ENCODE measurements around the gene CD81. TPM values are rescaled to one million over a fixed set of nuclear protein-coding genes. Genes with fewer than 3 reads are reported as not detected.

The CD81 gene
- total RNA-seq, 1 experiment from 2014 or later: 194 TPM

- H3K27ac ChIP-seq (ENCODE audit: low read depth, low read length, poor library complexity, severe bottlenecking): no peak overlapping the region
- no peaks in the 10 kb centered on the region for H3K36me3 ChIP-seq (ENCODE audit: insufficient read depth, low read length, poor library complexity, severe bottlenecking)
- no peaks in the 10 kb centered on the region for H3K9me3 ChIP-seq (ENCODE audit: low read depth, low read length, poor library complexity, severe bottlenecking)
- ChIA-PET POLR2A (ENCODE audit: low non-redundant PET) (no interaction called here), CTCF (no interaction called here)
- TF ChIP-seq CTCF (conservative IDR thresholded peaks at IDR 0.05; ENCODE audit: low read depth, low read length): no peak
- TF ChIP-seq EZH2 (IDR thresholded peaks at IDR 0.05; ENCODE audit: borderline replicate concordance, low read depth, low read length, poor library complexity, severe bottlenecking): no peak
- intact Hi-C loops (cut with micrococcal nuclease; ENCODE audit: unreplicated experiment): no loop called here
- no peak overlapping the region for H3K4me3 ChIP-seq (ENCODE audit: low read depth, low read length, poor library complexity, severe bottlenecking)
- no peaks in the 10 kb centered on the region for H3K27me3 ChIP-seq (replicated peaks; ENCODE audit: insufficient read depth, low read depth, low read length, poor library complexity)
- TSS peak; percentile 14 for BruUV-seq (replicated peaks)
- DNase-seq (ENCODE audit: low spot score): no peak
- peaks cover 8% of the 10 kb centered on the region for H3K4me1 ChIP-seq (ENCODE audit: insufficient read depth, low read length, poor library complexity, severe bottlenecking)
Measured at GRCh38 chr11:2402890-2403645, 26.0 kb downstream of the CD81 start.

GRCh38 chr11:2404735-2405196 is 27.7 kb downstream of the CD81 start:
- CTCF ChIA-PET: no interaction called here
- POLR2A ChIA-PET (ENCODE audit: low non-redundant PET): interaction anchor here (0.6 kb wide), 1 partner anchor 9 kb away, joined by 10 read pairs; no protein-coding TSS in a partner anchor
- intact Hi-C loops (cut with micrococcal nuclease; ENCODE audit: unreplicated experiment): no loop called here
- TF ChIP-seq EZH2 (IDR thresholded peaks at IDR 0.05; ENCODE audit: borderline replicate concordance, low read depth, low read length, poor library complexity, severe bottlenecking) (no peak), CTCF (conservative IDR thresholded peaks at IDR 0.05; ENCODE audit: low read depth, low read length) (no peak)
- no peaks in the 10 kb centered on the region for H3K36me3 ChIP-seq (ENCODE audit: insufficient read depth, low read length, poor library complexity, severe bottlenecking)
- H3K4me1 ChIP-seq (ENCODE audit: insufficient read depth, low read length, poor library complexity, severe bottlenecking): peaks cover 8% of the 10 kb centered on the region
- no TSS peak for BruUV-seq (replicated peaks)
- H3K27me3 ChIP-seq (replicated peaks; ENCODE audit: insufficient read depth, low read depth, low read length, poor library complexity): no peaks in the 10 kb centered on the region
- no peaks in the 10 kb centered on the region for H3K9me3 ChIP-seq (ENCODE audit: low read depth, low read length, poor library complexity, severe bottlenecking)
- no peak for DNase-seq (ENCODE audit: low spot score)
- no peak overlapping the region for H3K27ac ChIP-seq (ENCODE audit: low read depth, low read length, poor library complexity, severe bottlenecking)
- H3K4me3 ChIP-seq (ENCODE audit: low read depth, low read length, poor library complexity, severe bottlenecking): no peak overlapping the region

- no peaks in the 10 kb centered on the region for H3K36me3 ChIP-seq (ENCODE audit: insufficient read depth, low read length, poor library complexity, severe bottlenecking)
- no peaks in the 10 kb centered on the region for H3K27me3 ChIP-seq (replicated peaks; ENCODE audit: insufficient read depth, low read depth, low read length, poor library complexity)
- H3K4me1 ChIP-seq (ENCODE audit: insufficient read depth, low read length, poor library complexity, severe bottlenecking): peaks cover 7% of the 10 kb centered on the region
- ChIA-PET CTCF (no interaction called here), POLR2A (ENCODE audit: low non-redundant PET) (no interaction called here)
- H3K4me3 ChIP-seq (ENCODE audit: low read depth, low read length, poor library complexity, severe bottlenecking): no peak overlapping the region
- no peaks in the 10 kb centered on the region for H3K9me3 ChIP-seq (ENCODE audit: low read depth, low read length, poor library complexity, severe bottlenecking)
- DNase-seq (ENCODE audit: low spot score): no peak
- no peak for TF ChIP-seq EZH2 (IDR thresholded peaks at IDR 0.05; ENCODE audit: borderline replicate concordance, low read depth, low read length, poor library complexity, severe bottlenecking)
- no peak for TF ChIP-seq CTCF (conservative IDR thresholded peaks at IDR 0.05; ENCODE audit: low read depth, low read length)
- H3K27ac ChIP-seq (ENCODE audit: low read depth, low read length, poor library complexity, severe bottlenecking): no peak overlapping the region
- intact Hi-C loops (cut with micrococcal nuclease; ENCODE audit: unreplicated experiment): no loop called here
- no TSS peak for BruUV-seq (replicated peaks)
Measured at GRCh38 chr11:2406451-2406850, 29.3 kb downstream of the CD81 start.

All from A673 (cell line).